ENCODE measurements around the gene PASD1. TPM values are rescaled to one million over a fixed set of nuclear protein-coding genes. Genes with fewer than 3 reads are reported as not detected.

PASD1 gene
- polyA plus RNA-seq, 1 of the 3 experiments (the other 2 are of a cell fraction): 0.03 TPM

- POLR2A ChIA-PET: no interaction called here
- Histone ChIP-seq H3K36me3 (replicated peaks in 1 of 2; ENCODE audit: control insufficient read depth in 1 of 2, insufficient read depth in 2 of 2, low read length in 1 of 2) (no peaks in the 10 kb centered on the region), H3K9ac (no peak overlapping the region), H4K20me1 (ENCODE audit: insufficient read depth) (no peaks in the 10 kb centered on the region), H3K4me1 (ENCODE audit: control insufficient read depth in 1 of 2, insufficient read depth in 2 of 2, low read depth in 1 of 2, low read length in 1 of 2) (no peaks in the 10 kb centered on the region), H3K4me2 (no peak overlapping the region), H3K79me2 (ENCODE audit: insufficient read depth) (no peaks in the 10 kb centered on the region), H3K4me3 (ENCODE audit: low read depth in 2 of 2, low read length in 1 of 2) (no peak overlapping the region), H3F3A (replicated peaks; ENCODE audit: insufficient read depth) (no peaks in the 10 kb centered on the region), H3K9me2 (no peaks in the 10 kb centered on the region), H3K9me3 (no peaks in the 10 kb centered on the region), H3K27me3 (ENCODE audit: insufficient read depth) (no peaks in the 10 kb centered on the region), H3K27ac (ENCODE audit: low read depth in 2 of 2, low read length in 1 of 2) (no peak overlapping the region), H2AFZ (ENCODE audit: low read depth) (no peak overlapping the region)
- CTCF ChIA-PET: no interaction called here
- 0% methylated on average over 2 of the region's 3 CpGs for WGBS (ENCODE audit: low lambda C conversion rate)
- no peak for DNase-seq
- TF ChIP-seq MEF2A (IDR thresholded peaks at IDR 0.05; ENCODE audit: borderline replicate concordance, low read depth) (no peak), TEAD4 (IDR thresholded peaks at IDR 0.05; ENCODE audit: borderline replicate concordance, insufficient read depth) (no peak), FOXM1 (IDR thresholded peaks at IDR 0.05; ENCODE audit: low read depth) (no peak), TAF1 (IDR thresholded peaks at IDR 0.05; ENCODE audit: borderline replicate concordance, low read depth, low read length) (no peak), RAD21 (IDR thresholded peaks at IDR 0.05; ENCODE audit: low read length) (no peak), PBX3 (IDR thresholded peaks at IDR 0.05) (no peak), USF2 (IDR thresholded peaks at IDR 0.05; ENCODE audit: borderline replicate concordance, low read depth, low read length) (no peak), EP300 (IDR thresholded peaks at IDR 0.05; ENCODE audit: borderline replicate concordance in 1 of 2, low read depth in 1 of 2, low read length in 1 of 2) (no peak), RCOR1 (IDR thresholded peaks at IDR 0.05; ENCODE audit: low read length) (no peak), USF1 (IDR thresholded peaks at IDR 0.05; ENCODE audit: borderline replicate concordance, low read depth) (no peak), POLR2AphosphoS5 (IDR thresholded peaks at IDR 0.05; ENCODE audit: low read depth, low read length) (no peak), EZH2phosphoT487 (IDR thresholded peaks at IDR 0.05; ENCODE audit: borderline replicate concordance, low read depth) (no peak), JUND (IDR thresholded peaks at IDR 0.05) (no peak), RXRA (IDR thresholded peaks at IDR 0.05; ENCODE audit: borderline replicate concordance, low read depth) (no peak), ZBTB33 (IDR thresholded peaks at IDR 0.05; ENCODE audit: borderline replicate concordance, low read depth) (no peak), NFIC (IDR thresholded peaks at IDR 0.05; ENCODE audit: borderline replicate concordance) (no peak), REST (IDR thresholded peaks at IDR 0.05; ENCODE audit: low read depth, low read length) (no peak)
These were observed 25.0 kb upstream of the PASD1 start for GRCh38 chrX:151538190-151539122.

Measured in SK-N-SH (cell line).